ENCODE measurements around the gene FGF23. TPM values are rescaled to one million over a fixed set of nuclear protein-coding genes. Genes with fewer than 3 reads are reported as not detected.

Gene FGF23
- total RNA-seq, 3 donors from 2014 or later: not detected

DNA sequence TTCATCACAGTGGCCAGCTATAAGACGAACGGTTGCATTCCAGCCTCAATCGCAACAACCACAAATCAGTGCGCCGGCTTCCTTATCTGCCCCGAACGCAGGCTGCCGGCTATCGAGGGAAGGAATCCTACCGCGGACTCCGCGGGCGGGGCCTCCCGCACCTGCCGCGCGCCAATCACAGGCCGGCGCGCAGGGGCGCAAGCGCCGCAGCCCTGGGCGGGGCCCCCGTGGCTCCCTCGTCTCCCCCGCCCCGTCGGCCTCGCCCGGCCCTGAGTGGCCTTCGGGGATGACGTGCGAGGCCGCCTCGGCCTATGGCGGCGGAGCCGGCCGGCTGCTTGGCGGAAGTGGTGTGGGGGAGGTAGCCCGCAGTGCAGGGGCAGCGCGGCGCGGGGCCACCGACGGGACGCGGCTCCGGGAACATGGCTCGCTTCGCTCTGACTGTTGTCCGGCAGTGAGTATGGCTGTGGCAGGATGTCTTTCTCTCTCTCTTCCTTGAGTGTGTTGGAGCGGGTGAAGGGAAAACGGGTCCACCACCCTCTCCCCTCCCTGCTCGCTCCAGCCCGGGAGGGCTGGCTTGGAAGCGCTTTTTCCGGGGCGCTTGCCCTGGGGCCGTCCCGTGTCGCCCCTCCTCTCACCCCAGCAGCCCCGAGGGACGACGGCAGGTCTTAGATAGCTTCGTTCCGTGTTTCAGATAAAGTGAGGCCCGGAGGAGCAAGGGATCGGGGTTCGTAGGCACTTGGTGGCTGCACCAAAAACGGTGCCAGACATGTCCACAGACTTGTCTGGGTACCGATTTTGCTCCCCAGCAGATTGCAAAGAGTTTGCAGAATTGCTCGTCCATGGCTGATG is 58.4 kb downstream of the FGF23 start, which contains the start of gene TIGAR:
Gene TIGAR, plus strand, starts transcription at position 361 of the 849 bp plus-strand sequence. Its CDS starts 59 bp downstream, at position 420.
- ATAC-seq: peak; percentile 99
- Histone ChIP-seq H3K4me3 (peak within 1 kb of the TSS; percentile 80), H3K4me1 (ENCODE audit: low read depth) (peaks cover 11% of the 10 kb centered on the region), H3K9me3 (no peaks in the 10 kb centered on the region), H3K36me3 (ENCODE audit: low read depth) (no peaks in the 10 kb centered on the region)
- peak; percentile 94 to 96 (median 95) for DNase-seq
- intact Hi-C loops (cut with DNase I, micrococcal nuclease): no loop called here
- TF ChIP-seq, protein P1, sequence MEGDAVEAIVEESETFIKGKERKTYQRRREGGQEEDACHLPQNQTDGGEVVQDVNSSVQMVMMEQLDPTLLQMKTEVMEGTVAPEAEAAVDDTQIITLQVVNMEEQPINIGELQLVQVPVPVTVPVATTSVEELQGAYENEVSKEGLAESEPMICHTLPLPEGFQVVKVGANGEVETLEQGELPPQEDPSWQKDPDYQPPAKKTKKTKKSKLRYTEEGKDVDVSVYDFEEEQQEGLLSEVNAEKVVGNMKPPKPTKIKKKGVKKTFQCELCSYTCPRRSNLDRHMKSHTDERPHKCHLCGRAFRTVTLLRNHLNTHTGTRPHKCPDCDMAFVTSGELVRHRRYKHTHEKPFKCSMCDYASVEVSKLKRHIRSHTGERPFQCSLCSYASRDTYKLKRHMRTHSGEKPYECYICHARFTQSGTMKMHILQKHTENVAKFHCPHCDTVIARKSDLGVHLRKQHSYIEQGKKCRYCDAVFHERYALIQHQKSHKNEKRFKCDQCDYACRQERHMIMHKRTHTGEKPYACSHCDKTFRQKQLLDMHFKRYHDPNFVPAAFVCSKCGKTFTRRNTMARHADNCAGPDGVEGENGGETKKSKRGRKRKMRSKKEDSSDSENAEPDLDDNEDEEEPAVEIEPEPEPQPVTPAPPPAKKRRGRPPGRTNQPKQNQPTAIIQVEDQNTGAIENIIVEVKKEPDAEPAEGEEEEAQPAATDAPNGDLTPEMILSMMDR (IDR thresholded peaks at IDR 0.05): no peak

DNA sequence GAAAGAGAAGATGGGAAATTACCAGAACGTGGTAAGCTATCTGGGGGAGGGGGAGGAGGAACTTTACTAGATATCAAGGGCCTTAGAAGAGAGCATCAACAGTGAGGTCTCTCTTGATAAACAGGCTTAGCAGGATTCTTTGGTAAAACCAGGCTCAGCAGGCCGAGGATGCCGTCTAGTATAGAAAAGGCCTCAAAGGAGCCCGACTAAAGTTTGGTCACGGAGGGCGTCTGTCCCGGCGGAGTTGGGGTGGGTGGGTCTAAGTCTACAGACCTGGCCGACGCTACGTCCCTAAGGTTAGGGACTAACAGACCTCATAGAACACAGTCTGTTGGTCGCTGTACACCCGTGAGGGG is 59.0 kb downstream of the FGF23 start:
- peaks cover 11% of the 10 kb centered on the region for H3K4me1 ChIP-seq (ENCODE audit: low read depth)
- ATAC-seq (peak; percentile 33), DNase-seq (no peak)
- no peaks in the 10 kb centered on the region for H3K9me3 ChIP-seq
- no peaks in the 10 kb centered on the region for H3K36me3 ChIP-seq (ENCODE audit: low read depth)
- TF ChIP-seq, protein P1 (IDR thresholded peaks at IDR 0.05): no peak
- H3K4me3 ChIP-seq: peak overlapping the region; percentile 11
- intact Hi-C loops (cut with DNase I, micrococcal nuclease): no loop called here

Other genes starting within 250 kb of the FGF23 start
- gene CCND2, start 106.0 kb downstream of the FGF23 start, total RNA-seq: 100 to 1,000 TPM; 105 to 236 (median 130) TPM
- gene TIGAR, start 58.5 kb downstream of the FGF23 start, total RNA-seq: 10 to 100 TPM; 11.4 to 17.0 (median 11.6) TPM
- not detected for gene FGF6, start 66.1 kb upstream of the FGF23 start, total RNA-seq
- gene RAD51AP1, start 159.2 kb upstream of the FGF23 start, total RNA-seq: 10 to 100 TPM in 1 of 3 donors, 1 to 10 TPM in 2; 2.2 to 13.3 (median 4.4) TPM
- 10 to 100 TPM; 27.0 to 31.3 (median 28.7) TPM for gene DYRK4, start 182.5 kb upstream of the FGF23 start, total RNA-seq

All from mucosa of descending colon (tissue), 3 donors.